LNCAP (cell line): ENCODE data around the gene DPYD.

Source experiments
- TF ChIP-seq, protein P1 (sequence below): fragments of 450-650 bp; IDR thresholded peaks from 2 replicates; pipeline ENCODE4 v1.5.1; 2017; ENCODE audit warnings: mild to moderate bottlenecking

Gene DPYD

DNA sequence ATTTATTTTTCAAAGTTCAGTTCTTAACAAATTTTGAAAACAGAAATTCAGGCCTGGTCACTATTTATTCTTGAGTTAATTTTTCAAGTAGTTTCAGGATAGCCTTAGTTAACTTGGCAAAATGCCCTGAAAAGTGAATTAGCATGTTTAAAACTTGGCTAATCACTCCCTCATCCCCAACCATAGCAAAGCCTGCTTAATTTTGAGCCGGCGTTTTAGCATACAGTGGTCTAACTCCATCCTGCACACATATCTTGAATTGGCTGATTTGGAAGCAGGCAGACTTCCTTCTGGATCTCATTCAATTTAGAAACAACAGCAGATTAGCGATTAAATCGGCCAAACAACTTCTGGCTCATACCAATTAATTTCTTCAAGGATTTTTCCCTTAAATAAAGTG, 760.0 kb downstream of the DPYD start:
- TF ChIP-seq, protein P1, sequence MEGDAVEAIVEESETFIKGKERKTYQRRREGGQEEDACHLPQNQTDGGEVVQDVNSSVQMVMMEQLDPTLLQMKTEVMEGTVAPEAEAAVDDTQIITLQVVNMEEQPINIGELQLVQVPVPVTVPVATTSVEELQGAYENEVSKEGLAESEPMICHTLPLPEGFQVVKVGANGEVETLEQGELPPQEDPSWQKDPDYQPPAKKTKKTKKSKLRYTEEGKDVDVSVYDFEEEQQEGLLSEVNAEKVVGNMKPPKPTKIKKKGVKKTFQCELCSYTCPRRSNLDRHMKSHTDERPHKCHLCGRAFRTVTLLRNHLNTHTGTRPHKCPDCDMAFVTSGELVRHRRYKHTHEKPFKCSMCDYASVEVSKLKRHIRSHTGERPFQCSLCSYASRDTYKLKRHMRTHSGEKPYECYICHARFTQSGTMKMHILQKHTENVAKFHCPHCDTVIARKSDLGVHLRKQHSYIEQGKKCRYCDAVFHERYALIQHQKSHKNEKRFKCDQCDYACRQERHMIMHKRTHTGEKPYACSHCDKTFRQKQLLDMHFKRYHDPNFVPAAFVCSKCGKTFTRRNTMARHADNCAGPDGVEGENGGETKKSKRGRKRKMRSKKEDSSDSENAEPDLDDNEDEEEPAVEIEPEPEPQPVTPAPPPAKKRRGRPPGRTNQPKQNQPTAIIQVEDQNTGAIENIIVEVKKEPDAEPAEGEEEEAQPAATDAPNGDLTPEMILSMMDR, result no peak

- TF ChIP-seq, protein P1, result no peak
These were observed 761.5 kb downstream of the DPYD start for GRCh38 chr1:97159342-97159741.

- TF ChIP-seq, protein P1, result no peak
These were observed 762.1 kb downstream of the DPYD start for GRCh38 chr1:97158691-97159096.

GRCh38 chr1:97157991-97158390, 762.8 kb downstream of the DPYD start:
- TF ChIP-seq, protein P1, result no peak

DNA sequence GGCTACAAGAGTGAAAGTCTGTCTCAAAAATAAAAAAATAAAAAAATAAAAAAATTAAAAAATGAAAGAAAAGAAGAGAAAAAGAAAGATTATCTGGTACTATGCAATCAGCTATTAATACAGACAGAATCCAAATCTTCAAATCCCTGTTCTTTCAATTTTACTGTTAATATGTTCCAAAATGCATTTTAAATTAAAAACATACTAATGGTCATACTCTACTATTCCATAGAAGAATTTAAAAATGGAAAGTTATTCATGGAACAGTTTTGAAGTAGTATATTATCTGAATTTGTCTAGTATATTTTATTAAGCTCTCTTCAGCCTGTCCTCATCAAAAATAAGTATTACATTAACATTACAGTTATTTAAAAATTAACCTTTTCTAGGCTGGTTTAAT, 769.2 kb downstream of the DPYD start:
- TF ChIP-seq, protein P1, result no peak

DNA sequence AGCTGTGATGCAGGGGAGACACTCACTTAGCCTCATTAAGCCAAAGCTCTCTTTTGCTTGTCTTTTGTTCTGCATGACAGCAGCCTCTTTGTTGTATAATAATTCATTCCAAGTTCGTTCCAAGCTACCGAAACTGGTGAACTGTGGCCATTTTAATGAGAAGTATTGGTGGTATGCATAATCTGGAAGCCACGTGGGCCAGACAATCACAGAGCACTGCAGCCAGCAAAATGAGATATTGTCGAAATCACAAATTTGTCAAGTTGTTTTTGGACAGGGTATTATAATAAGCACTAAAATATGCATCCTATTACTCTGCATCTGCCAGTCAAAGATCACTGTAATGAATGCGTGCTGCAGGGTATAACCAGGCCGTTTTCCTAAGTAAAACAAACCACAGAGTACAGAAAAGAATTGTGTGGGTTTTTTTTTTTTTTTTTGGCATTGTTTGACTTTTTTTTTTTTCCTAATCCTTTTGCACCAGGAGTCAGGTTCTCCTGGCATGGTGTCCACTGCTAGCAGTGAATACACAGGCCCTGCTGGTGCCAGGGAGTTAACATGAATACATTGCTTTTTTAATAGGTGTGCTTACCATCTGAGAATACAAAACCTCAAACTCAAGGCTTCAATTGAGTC, 775.4 kb downstream of the DPYD start:
- TF ChIP-seq, protein P1, result no peak

DNA sequence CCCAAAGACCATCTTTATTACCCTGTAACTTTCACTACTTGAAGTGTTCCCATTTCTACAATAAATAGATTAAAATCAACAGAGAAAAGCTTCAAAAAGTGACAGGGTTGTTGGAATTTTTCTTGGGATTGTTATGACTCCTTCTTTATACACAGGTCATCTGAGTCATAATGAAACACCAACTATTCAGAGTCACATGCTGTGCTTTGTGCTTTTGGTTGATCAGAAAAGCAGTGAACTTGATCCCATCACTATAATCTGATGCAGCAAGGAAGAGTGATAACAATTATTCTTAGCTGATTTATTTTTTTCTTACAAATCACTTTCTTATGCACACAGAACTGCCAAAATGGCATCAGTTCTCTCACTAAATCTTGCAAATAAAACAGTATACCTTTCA, 776.3 kb downstream of the DPYD start:
- TF ChIP-seq, protein P1, result no peak
